Nucleus accumbens (tissue), 56 donors: ENCODE data around the gene CRTAC1.
"Not testable (repeated sequence)": the region's sequence is repeated elsewhere in the genome, so short reads cannot be mapped to it uniquely, and the experiment has no call there.

Experiments
- DNase-seq, 56 donors: peaks; one replicate each; lab custom pipeline; 2025; lab: John Stamatoyannopoulos, UW

CRTAC1 gene

DNA sequence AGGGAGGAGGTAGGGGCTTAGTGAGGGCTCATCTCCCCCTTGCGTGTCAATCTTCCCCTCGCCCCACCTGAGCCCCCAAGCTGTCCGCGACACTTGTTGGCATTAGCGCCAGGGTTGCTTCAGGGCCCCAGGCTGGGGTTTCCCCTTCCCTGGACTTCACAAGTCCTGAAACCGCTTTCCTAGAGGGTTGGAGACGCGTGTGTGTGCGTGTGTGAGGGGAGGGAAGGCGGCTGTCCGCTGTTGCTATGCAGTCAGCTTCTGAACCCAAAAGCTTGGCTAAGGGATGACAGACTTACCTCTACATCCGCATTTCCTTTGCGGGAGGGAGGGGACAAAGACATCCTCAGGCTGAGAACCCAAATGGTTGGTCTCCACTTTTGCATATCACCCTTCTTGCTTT is 180.0 kb downstream of the CRTAC1 start:
- peak in 3 of 56 donors; percentile 27 to 28 (median 28) for DNase-seq

DNA sequence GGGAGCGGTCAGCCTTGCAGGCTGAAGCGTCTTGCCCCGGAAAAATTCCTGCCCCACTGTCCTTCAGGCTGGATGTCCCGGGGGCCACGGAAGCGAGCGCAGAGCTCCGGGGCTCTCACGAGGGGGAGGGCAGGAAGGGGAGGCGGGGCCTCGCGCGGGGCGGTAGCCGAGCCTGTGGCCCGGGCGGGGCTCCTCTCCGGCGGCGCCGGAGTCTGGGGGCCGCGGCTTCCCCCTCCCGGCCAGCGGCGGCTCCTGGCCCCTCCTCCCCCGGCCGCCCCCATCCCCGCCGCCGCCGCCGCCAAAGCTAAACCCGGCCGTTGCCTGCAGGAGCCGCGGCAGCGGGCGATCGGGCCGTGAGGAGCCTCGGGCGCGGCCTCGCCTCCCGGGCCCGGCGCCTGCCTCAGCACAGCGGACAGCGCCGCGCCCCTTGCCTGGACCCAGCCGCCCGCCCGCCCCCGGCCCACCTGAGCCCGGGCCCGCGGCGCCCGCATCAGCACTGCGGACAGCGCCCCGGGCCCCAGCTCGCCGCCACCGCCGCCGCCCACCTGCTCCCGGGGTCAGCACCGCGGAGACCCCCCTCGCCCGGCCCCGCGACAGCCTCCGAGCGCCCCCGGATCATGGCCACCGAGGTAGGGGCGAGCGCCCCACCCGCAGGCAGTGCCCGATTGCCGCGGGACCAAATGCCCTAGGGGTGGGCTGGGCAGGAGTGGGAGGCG is 180.6 kb downstream of the CRTAC1 start, which contains the start of gene GOLGA7B:
Gene GOLGA7B, plus strand, starts transcription at position 157 of the 716 bp plus-strand sequence. Its CDS starts 461 bp downstream, at position 618.
- peak in 18 of 56 donors; percentile 9 to 67 (median 34) for DNase-seq

GRCh38 chr10:97849103-97849686 is 181.2 kb downstream of the CRTAC1 start:
- peak in 2 of 56 donors; percentile 54 to 57 for DNase-seq

GRCh38 chr10:97844678-97845077 is 185.7 kb downstream of the CRTAC1 start:
- no peak for DNase-seq

- not testable (repeated sequence) for DNase-seq
Measured at GRCh38 chr10:97843972-97844371, 186.4 kb downstream of the CRTAC1 start.

GRCh38 chr10:97843281-97843671 is 187.1 kb downstream of the CRTAC1 start:
- DNase-seq, result no peak

DNA sequence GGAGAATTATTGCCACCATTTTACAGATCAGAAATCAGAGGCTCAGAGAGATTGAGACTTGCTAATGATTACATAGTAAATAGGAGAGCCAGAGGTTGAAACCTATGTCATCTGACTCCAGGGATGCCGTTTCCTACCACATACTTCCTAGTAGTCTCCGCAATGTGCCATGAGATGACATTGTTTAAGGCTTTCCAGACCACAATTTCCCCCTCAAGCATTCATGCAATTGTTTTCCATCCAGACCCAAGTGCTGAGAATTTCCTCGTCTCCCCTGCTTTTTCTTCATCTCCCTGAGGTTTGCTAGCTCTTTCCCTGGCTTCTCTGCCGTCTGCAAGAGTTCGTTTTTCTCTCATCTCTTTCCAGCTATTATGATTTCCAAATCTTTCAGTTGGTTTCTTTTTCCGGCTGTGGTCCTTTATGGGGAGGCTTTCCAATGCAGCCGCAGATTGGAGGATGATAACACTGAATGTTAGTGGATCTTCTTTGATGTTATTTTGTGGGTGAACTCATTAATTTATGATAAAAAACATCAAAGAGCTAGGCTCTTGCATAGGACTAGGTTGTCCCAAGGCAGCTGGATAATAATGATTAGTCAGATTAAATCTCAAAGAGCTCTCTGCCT is 187.7 kb downstream of the CRTAC1 start:
- DNase-seq, result no peak

GRCh38 chr10:97842114-97842513 is 188.3 kb downstream of the CRTAC1 start:
- not testable (repeated sequence) for DNase-seq

DNA sequence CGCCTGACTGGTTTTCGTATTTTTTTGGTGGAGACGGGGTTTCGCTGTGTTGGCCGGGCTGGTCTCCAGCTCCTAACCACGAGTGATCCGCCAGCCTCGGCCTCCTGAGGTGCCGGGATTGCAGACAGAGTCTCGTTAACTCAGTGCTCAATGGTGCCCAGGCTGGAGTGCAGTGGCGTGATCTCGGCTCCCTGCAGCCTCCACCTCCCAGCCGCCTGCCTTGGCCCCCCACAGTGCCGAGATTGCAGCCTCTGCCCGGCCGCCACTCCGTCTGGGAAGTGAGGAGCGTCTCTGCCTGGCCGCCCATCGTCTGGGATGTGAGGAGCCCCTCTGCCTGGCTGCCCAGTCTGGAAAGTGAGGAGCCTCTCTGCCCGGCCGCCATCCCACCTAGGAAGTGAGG is 189.3 kb downstream of the CRTAC1 start:
- not testable (repeated sequence) for DNase-seq

- DNase-seq, result no peak
Measured at GRCh38 chr10:97838091-97838490, 192.3 kb downstream of the CRTAC1 start.

GRCh38 chr10:97836446-97836845 is 194.0 kb downstream of the CRTAC1 start:
- DNase-seq, result no peak

DNA sequence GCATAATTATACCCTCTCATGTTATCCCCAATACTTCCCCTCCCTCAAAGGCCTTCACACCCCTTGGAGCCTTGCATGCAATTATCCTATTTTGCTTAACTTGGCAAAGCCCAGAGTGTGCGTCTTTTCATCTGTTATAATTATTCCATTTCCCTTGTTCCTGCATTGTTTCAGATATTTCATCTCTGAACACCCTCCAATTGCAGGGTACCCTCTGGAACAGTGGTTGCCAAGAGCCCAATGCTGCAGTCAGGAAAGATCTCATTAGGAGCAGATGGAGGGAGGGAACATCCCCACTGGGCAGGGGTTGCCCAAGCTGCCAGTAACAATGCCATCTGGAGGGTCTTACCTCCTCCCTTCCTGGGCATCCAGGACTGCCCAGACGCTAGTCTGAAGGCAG is 199.2 kb downstream of the CRTAC1 start:
- no peak for DNase-seq

DNA sequence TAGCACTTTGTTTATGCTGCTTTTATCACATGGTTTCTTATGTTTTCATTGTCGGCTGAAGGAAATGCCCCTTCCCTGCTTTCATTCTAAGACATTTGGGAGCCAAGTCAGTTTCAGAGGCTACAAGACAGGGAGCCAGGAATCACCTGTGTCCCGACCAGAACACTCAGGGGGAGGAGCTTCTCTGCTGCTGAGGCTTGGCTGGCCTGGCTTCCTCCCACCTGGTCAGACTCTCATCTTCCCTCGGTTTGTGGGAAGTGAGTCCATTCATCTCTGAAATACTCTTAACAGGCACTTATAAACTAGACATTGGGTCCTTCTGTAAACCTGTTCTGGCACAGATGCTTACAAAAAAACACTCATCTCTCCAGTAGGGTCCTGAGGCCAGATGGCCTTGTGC is 200.4 kb downstream of the CRTAC1 start:
- no peak for DNase-seq

- no peak for DNase-seq
Measured at GRCh38 chr10:97828721-97829120, 201.7 kb downstream of the CRTAC1 start.

DNA sequence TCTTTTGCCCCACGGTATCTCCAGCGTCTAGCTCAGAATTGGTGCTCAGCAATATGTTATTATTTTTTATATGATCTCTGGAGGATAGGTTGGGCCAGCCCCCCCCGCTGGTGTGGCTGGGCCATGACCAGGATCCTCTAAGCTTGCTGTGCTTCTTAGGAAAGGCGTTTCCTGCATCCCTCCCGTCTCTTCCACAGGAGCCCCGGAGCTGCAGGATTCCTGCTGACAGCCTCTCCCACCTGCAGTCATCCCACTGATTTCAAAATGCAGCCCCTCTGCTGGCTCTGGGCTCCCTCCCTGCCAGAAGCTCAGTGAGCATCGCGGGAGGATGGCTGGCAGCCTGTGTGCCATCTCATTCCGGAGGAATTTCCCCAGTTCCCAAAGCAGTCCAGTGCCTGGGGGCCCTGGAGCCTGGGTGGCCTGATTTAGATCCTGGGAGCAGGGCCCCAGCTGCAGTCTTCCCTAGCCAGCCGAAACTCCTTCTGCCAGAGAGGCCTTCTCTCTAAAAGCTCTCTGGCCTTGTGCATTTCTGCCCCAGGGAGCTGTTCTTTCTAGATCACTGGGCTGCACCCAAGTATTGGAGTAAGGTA is 202.6 kb downstream of the CRTAC1 start:
- peak in 1 of 56 donors; percentile 5 for DNase-seq

- no peak for DNase-seq
Measured at GRCh38 chr10:97826892-97827291, 203.5 kb downstream of the CRTAC1 start.

GRCh38 chr10:97825020-97825760 is 205.2 kb downstream of the CRTAC1 start:
- DNase-seq, result peak in 10 of 56 donors; percentile 3 to 36 (median 18)

GRCh38 chr10:97823734-97824133 is 206.7 kb downstream of the CRTAC1 start:
- DNase-seq, result no peak

- DNase-seq, result no peak
Measured at GRCh38 chr10:97822261-97822687, 208.1 kb downstream of the CRTAC1 start.

DNA sequence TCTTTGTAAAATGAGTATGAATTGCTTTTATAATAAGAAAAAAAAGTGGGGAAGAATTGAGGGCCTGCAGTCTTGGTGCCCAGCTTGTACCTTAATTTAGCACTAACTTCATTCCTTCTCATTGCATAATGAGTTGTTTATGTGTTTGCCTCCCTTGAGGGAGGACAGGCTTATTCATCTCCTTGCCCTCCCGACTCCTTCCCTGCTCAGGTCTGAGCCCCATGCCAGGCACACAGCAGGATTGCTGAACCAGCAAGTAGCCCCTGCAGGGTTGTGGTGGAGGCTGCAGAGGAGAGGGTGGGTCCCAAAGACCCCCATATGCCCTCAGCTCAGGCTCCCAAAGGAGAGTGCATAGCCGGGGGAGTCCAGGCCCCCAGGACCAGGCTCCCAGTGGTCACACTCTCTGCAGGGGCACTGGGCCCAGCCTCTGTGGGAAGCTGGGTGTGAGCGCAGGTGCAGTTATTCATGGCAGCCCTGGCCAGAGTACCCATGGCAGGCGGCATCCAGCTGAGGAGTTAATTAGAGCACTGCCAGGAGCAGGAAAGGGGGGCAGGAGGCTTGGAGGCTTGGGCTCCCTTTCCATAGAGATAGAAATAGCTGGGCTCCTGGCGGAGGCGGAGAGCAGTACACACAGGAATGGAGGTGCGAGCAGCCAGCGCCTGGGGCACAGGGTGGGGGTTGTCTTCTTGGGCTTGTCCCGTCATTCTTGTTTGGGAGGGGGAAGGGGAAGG is 208.9 kb downstream of the CRTAC1 start:
- DNase-seq, result no peak
